H1 (cell line): ENCODE measurements around the gene CWC25. TPM values are rescaled to one million over a fixed set of nuclear protein-coding genes. Genes with fewer than 3 reads are reported as not detected.

ENCODE experiments used
- BACH1 ChIP-seq: IDR thresholded peaks from 2 replicates; pipeline ENCODE4 v1.6.1; 2012; ENCODE audit warnings: low read length, improper control_type of control experiment
- CBX8 ChIP-seq: fragments of 300-800, 300-1000 bp; sonication (generic); IDR thresholded peaks from 2 replicates; pipeline ENCODE4 v1.7.1; 2016; ENCODE audit warnings: low read depth, low read length, borderline replicate concordance
- CREB1 ChIP-seq: IDR thresholded peaks from 2 replicates; pipeline ENCODE4 v1.6.1; 2012; ENCODE audit warnings: inconsistent platforms
- E2F6 ChIP-seq: IDR thresholded peaks from 2 replicates; pipeline ENCODE4 v1.6.1; 2012; ENCODE audit warnings: inconsistent platforms
- EGR1 ChIP-seq: IDR thresholded peaks from 2 replicates; pipeline ENCODE4 v1.6.1; 2011; ENCODE audit warnings: low read depth, low read length, borderline replicate concordance
- GABPA ChIP-seq: IDR thresholded peaks from 2 replicates; pipeline ENCODE4 v1.6.1; 2011; ENCODE audit warnings: mild to moderate bottlenecking, low read length, moderate library complexity, borderline replicate concordance; ENCODE audit not compliant: insufficient read depth
- HDAC6 ChIP-seq: IDR thresholded peaks from one replicate; pipeline ENCODE4 v1.7.1; 2012; ENCODE audit warnings: low read depth, mild to moderate bottlenecking, inconsistent platforms, low read length, moderate library complexity
- JUND ChIP-seq: IDR thresholded peaks from 2 replicates; pipeline ENCODE4 v1.6.1; 2011; ENCODE audit warnings: mild to moderate bottlenecking, improper control_type of control experiment, low read length
- KDM1A ChIP-seq: fragments of 200-600, 300-600 bp; sonication (generic); IDR thresholded peaks from 2 replicates; pipeline ENCODE4 v1.7.1; 2016; ENCODE audit warnings: mild to moderate bottlenecking, low read length, borderline replicate concordance
- KDM5A ChIP-seq: fragments of 200-600 bp; IDR thresholded peaks from 2 replicates; pipeline ENCODE4 v1.7.1; 2012; ENCODE audit warnings: mild to moderate bottlenecking, low read length, inconsistent platforms, mixed read lengths
- POLR2A ChIP-seq, 2 experiments: IDR thresholded peaks; 1 replicate in 1 of 2; 2 replicates in 1 of 2; pipeline ENCODE4 v1.6.1; 2011; ENCODE audit warnings: low read depth in 2 of 2, low read length in 2 of 2, mild to moderate bottlenecking in 2 of 2; ENCODE audit errors: control extremely low read depth in 1 of 2
- POU5F1 ChIP-seq: IDR thresholded peaks from 2 replicates; pipeline ENCODE4 v1.6.1; 2011; ENCODE audit warnings: low read depth, mild to moderate bottlenecking, low read length, moderate library complexity
- RAD21 ChIP-seq, 2 experiments: IDR thresholded peaks in 1 of 2; conservative IDR thresholded peaks in 1 of 2; 2 replicates each; pipeline ENCODE4 v1.6.1; 2011; ENCODE audit warnings: low read depth in 2 of 2, low read length in 2 of 2, improper control_type of control experiment in 1 of 2, inconsistent platforms in 1 of 2, mild to moderate bottlenecking in 1 of 2, moderate library complexity in 1 of 2
- RBBP5 ChIP-seq: IDR thresholded peaks from 2 replicates; pipeline ENCODE4 v1.7.1; 2012; ENCODE audit warnings: low read depth, mild to moderate bottlenecking, inconsistent platforms, low read length, moderate library complexity, borderline replicate concordance
- SAP30 ChIP-seq: fragments of 300-600 bp; sonication (generic); IDR thresholded peaks from 2 replicates; pipeline ENCODE4 v1.7.1; 2012; ENCODE audit warnings: low read length, moderate library complexity, mild to moderate bottlenecking, inconsistent platforms; ENCODE audit not compliant: insufficient read depth, insufficient replicate concordance
- SIN3A ChIP-seq, 2 experiments: IDR thresholded peaks in 1 of 2; conservative IDR thresholded peaks in 1 of 2; 2 replicates each; pipeline ENCODE4 v1.6.1; 2011 to 2012; ENCODE audit warnings: low read length in 2 of 2, improper control_type of control experiment in 1 of 2, low read depth in 1 of 2, mild to moderate bottlenecking in 1 of 2
- SUZ12 ChIP-seq: fragments of 200-600 bp; sonication (generic); IDR thresholded peaks from 2 replicates; pipeline ENCODE4 v1.6.1; 2012; ENCODE audit warnings: mild to moderate bottlenecking, inconsistent platforms, low read length, moderate library complexity, mixed read lengths
- TAF7 ChIP-seq: optimal IDR thresholded peaks from 2 replicates; pipeline ENCODE3; 2011; ENCODE audit warnings: low read depth, mild to moderate bottlenecking, inconsistent platforms, low read length, moderate library complexity, borderline replicate concordance
- TBP ChIP-seq: IDR thresholded peaks from 2 replicates; pipeline ENCODE4 v1.6.1; 2011; ENCODE audit warnings: low read depth, low read length, improper control_type of control experiment
- TEAD4 ChIP-seq: IDR thresholded peaks from 2 replicates; pipeline ENCODE4 v1.6.1; 2012; ENCODE audit warnings: low read depth, low read length, inconsistent platforms, mixed read lengths
- USF2 ChIP-seq: IDR thresholded peaks from 2 replicates; pipeline ENCODE4 v1.6.1; 2011; ENCODE audit warnings: low read length, improper control_type of control experiment
- ZNF274 ChIP-seq: IDR thresholded peaks from 2 replicates; pipeline ENCODE4 v1.7.0; 2012; ENCODE audit warnings: low read length, borderline replicate concordance; ENCODE audit errors: extremely low read depth
- polyA plus RNA-seq, 7 experiments: library from polyadenylated mRNA; depleted of rRNA in 3 of 7; stranded (reverse) in 5 of 7; unstranded in 2 of 7; fragments of >200 nt in 5 of 7; fragments of 200-250 nt in 2 of 7; gene quantifications; 1 replicate in 5 of 7; 2 replicates in 1 of 7; 4 replicates in 1 of 7; pipeline versions ENCODE4 v1.2.1 to v1.2.3, GENCODE V29; 2011 to 2013; ENCODE audit warnings: missing spikeins in 2 of 7, mixed read lengths in 2 of 7
- total RNA-seq: library from RNA; stranded (reverse); fragmentation: NEBNext Ultra II Directional; extraction: Animal tissue kit (Norgen Biotek cat#: 25700); gene quantifications from 2 replicates; pipeline ENCODE4 v1.2.1, GENCODE V29; 2021

CWC25 gene
- total and polyA plus RNA-seq, 2 of the 8 experiments (the other 6 are each of a cell fraction or from before 2014, with no cell fraction given) = 11.1 to 13.1 TPM

- TF ChIP-seq RBBP5 = no peak; the same call in 1 of the 2 replicates
- TF ChIP-seq ZNF274 = no peak
- TF ChIP-seq BACH1 = peak; percentile 92
- TF ChIP-seq TBP = peak; percentile 84
- no peak for TF ChIP-seq KDM5A
- TF ChIP-seq TEAD4 = peak; percentile 82
- no peak for TF ChIP-seq SUZ12
- TF ChIP-seq SIN3A (conservative IDR thresholded peaks at IDR 0.05 in 1 of 2, IDR thresholded peaks at IDR 0.05 in 1 of 2; ENCODE audit: low read depth in 1 of 2, low read length in 2 of 2) = peak in 1 of 2 experiments; percentile 73; a peak in 1 of 4 replicates
- no peak for TF ChIP-seq CBX8
- no peak; the same call in 1 of the 2 replicates for TF ChIP-seq KDM1A
- peak; percentile 85 for TF ChIP-seq EGR1
- TF ChIP-seq E2F6 = no peak
- no peak for TF ChIP-seq SAP30
- TF ChIP-seq CREB1 = peak; percentile 56
- no peak for TF ChIP-seq POU5F1
- TF ChIP-seq POLR2A (IDR thresholded peaks at IDR 0.05; ENCODE audit: control extremely low read depth in 1 of 2, low read depth in 2 of 2, low read length in 2 of 2) = peak; percentile 83 to 86
- no peak for TF ChIP-seq HDAC6
- no peak for TF ChIP-seq RAD21 (IDR thresholded peaks at IDR 0.05 in 1 of 2, conservative IDR thresholded peaks at IDR 0.05 in 1 of 2; ENCODE audit: low read depth in 2 of 2, low read length in 2 of 2)
- TF ChIP-seq JUND = peak; percentile 95
- TF ChIP-seq USF2 = no peak
- peak; percentile 63 for TF ChIP-seq TAF7
- peak; percentile 67; the same call in 1 of the 2 replicates for TF ChIP-seq GABPA
Observed at GRCh38 chr17:38799501-38800236, 25.5 kb downstream of the CWC25 start, which contains the start of gene PIP4K2B (continued).
